Transverse colon (tissue), 4 donors: ENCODE measurements around the gene SOCS3. TPM values are rescaled to one million over a fixed set of nuclear protein-coding genes. Genes with fewer than 3 reads are reported as not detected.

ENCODE experiments used
- DNase-seq: peaks from one replicate; pipeline ENCODE4 v3.0.0-alpha.2; 2019
- H3K27ac ChIP-seq, 4 donors: fragments of 200-600 bp; sonication (generic); 2 replicates each; pipeline ENCODE4 v1.5.1; 2016 to 2018; ENCODE audit warnings: inconsistent platforms in 4 of 4
- H3K27me3 ChIP-seq: fragments of 200-600 bp; sonication (generic); 2 replicates; pipeline ENCODE4 v1.5.1; 2017; ENCODE audit warnings: inconsistent platforms
- H3K36me3 ChIP-seq, 4 donors: fragments of 200-600 bp; sonication (generic); 2 replicates each; pipeline ENCODE4 v1.5.1; 2017 to 2019; ENCODE audit warnings: inconsistent platforms in 4 of 4
- H3K4me1 ChIP-seq, 4 donors: fragments of 200-600 bp; sonication (generic); 2 replicates each; pipeline ENCODE4 v1.5.1; 2017 to 2020; ENCODE audit warnings: inconsistent platforms in 4 of 4
- H3K4me3 ChIP-seq, 4 donors: fragments of 200-600 bp; sonication (generic); 1 replicate in 1 of 4; 2 replicates in 3 of 4; pipeline versions ENCODE4 v1.5.1 to v1.6.1; 2017 to 2019; ENCODE audit warnings: inconsistent platforms in 4 of 4
- H3K9me3 ChIP-seq, 2 donors: fragments of 200-600 bp; sonication (generic); 2 replicates each; pipeline ENCODE4 v1.5.1; 2017 to 2019; ENCODE audit warnings: inconsistent platforms in 2 of 2
- CTCF ChIP-seq, 5 experiments: fragments of 200-600 bp in 3 of 5; fragments of 450-650 bp in 2 of 5; sonication (generic) in 3 of 5; IDR thresholded peaks; 1 replicate in 2 of 5; 2 replicates in 3 of 5; pipeline ENCODE4 v1.5.1; 2016 to 2017; ENCODE audit warnings: antibody characterized with exemption in 5 of 5, inconsistent platforms in 3 of 5, mild to moderate bottlenecking in 2 of 5, moderate library complexity in 1 of 5
- EP300 ChIP-seq: sonication (generic); formaldehyde crosslinking; IDR thresholded peaks from one replicate; pipeline ENCODE4 v1.6.1; 2017; ENCODE audit warnings: antibody characterized with exemption, low read depth
- POLR2A ChIP-seq: fragments of 450-650 bp; IDR thresholded peaks from one replicate; pipeline ENCODE4 v1.6.1; 2016; ENCODE audit warnings: antibody characterized with exemption, mild to moderate bottlenecking, moderate library complexity
- POLR2AphosphoS5 ChIP-seq, 3 donors: sonication (generic); formaldehyde crosslinking; IDR thresholded peaks; one replicate each; pipeline ENCODE4 v1.6.1; 2016; ENCODE audit warnings: antibody characterized with exemption in 3 of 3
- WGBS, 2 donors: methylation state at CpG; one replicate each; pipeline ENCODE4 v1.1.5; 2018; ENCODE audit warnings: low coverage in 1 of 2; 5-methylcytosine and 5-hydroxymethylcytosine counted together
- in situ Hi-C, 4 donors: fragments of 200-750 bp; cut with MboI; loops; one replicate each; pipeline versions ENCODE4 v1.15.0 to v1.15.1; 2017; ENCODE audit warnings: low sequenced_read_pairs in 3 of 4, low pct_ligation_motif_present in 1 of 4, low pct_unique_long_range_greater_than_20kb in 1 of 4
- intact Hi-C: fragments of 100-400 bp; cut with DNase I; formaldehyde crosslinking; loops from one replicate; pipeline ENCODE4 v1.15.1; 2023; ENCODE audit warnings: low total_unique reads
- total RNA-seq, 4 donors: library from RNA; depleted of rRNA; stranded (reverse); fragments of >200 nt; gene quantifications; one replicate each; pipeline ENCODE4 v1.1.0, GENCODE V29; 2016

Gene SOCS3
- total RNA-seq, 4 donors from 2014 or later = 22.3 to 230 (median 37.6) TPM

GRCh38 chr17:78323826-78324390 lies 36.0 kb downstream of the SOCS3 start:
- Histone ChIP-seq H3K36me3 (no peaks in the 10 kb centered on the region), H3K9me3 (no peaks in the 10 kb centered on the region), H3K4me3 (peak overlapping the region in 1 of 4 donors; percentile 6), H3K4me1 (peaks cover 6 to 23% (median 10%) of the 10 kb centered on the region in 4 donors), H3K27ac (peak overlapping the region; percentile 72 to 83 (median 80)), H3K27me3 (no peaks in the 10 kb centered on the region)
- intact Hi-C loops (no loop called here), in situ Hi-C loops (no loop called here)
- no peak for DNase-seq
- 50 to 62% methylated on average over 4 to 7 of the region's 7 CpGs for WGBS, 2 donors
- TF ChIP-seq POLR2AphosphoS5 (IDR thresholded peaks at IDR 0.05) (no peak), CTCF (IDR thresholded peaks at IDR 0.05) (no peak)

- peak; percentile 34 for DNase-seq
- in situ Hi-C loops = no loop called here
These were observed 36.9 kb downstream of the SOCS3 start for GRCh38 chr17:78322858-78323455.

GRCh38 chr17:78322327-78322857 lies 37.5 kb downstream of the SOCS3 start:
- TF ChIP-seq EP300 = no peak
- no peak for TF ChIP-seq CTCF (IDR thresholded peaks at IDR 0.05)
- H3K27me3 ChIP-seq = no peaks in the 10 kb centered on the region
- H3K9me3 ChIP-seq = no peaks in the 10 kb centered on the region
- H3K4me3 ChIP-seq = no peak overlapping the region
- no peak for DNase-seq
- in situ Hi-C loops (no loop called here), intact Hi-C loops (no loop called here)
- H3K4me1 ChIP-seq = peaks cover 6 to 32% (median 18%) of the 10 kb centered on the region in 4 donors
- H3K36me3 ChIP-seq = no peaks in the 10 kb centered on the region
- 82% methylated on average over 8 of the region's 9 CpGs; no CpG with 5 or more reads in 1 of the 2 donors for WGBS, 2 donors
- peak overlapping the region; percentile 72 to 83 (median 80) for H3K27ac ChIP-seq

More at GRCh38 chr17:78322858-78323455, 36.9 kb downstream of the SOCS3 start:
- intact Hi-C loops = no loop called here
- Histone ChIP-seq H3K9me3 (no peaks in the 10 kb centered on the region), H3K27ac (peak overlapping the region; percentile 72 to 83 (median 80)), H3K4me3 (no peak overlapping the region), H3K36me3 (no peaks in the 10 kb centered on the region), H3K27me3 (no peaks in the 10 kb centered on the region), H3K4me1 (peaks cover 6 to 26% (median 12%) of the 10 kb centered on the region in 4 donors)
- TF ChIP-seq POLR2A (no peak), CTCF (IDR thresholded peaks at IDR 0.05) (no peak), POLR2AphosphoS5 (IDR thresholded peaks at IDR 0.05) (no peak), EP300 (no peak)
- 81% methylated on average over 16 of the region's 16 CpGs; no CpG with 5 or more reads in 1 of the 2 donors for WGBS, 2 donors

- Histone ChIP-seq H3K36me3 (no peaks in the 10 kb centered on the region), H3K27ac (no peak overlapping the region), H3K27me3 (no peaks in the 10 kb centered on the region), H3K4me1 (peaks cover 24 to 52% (median 42%) of the 10 kb centered on the region in 4 donors), H3K9me3 (no peaks in the 10 kb centered on the region), H3K4me3 (no peak overlapping the region)
- no peak for TF ChIP-seq CTCF (IDR thresholded peaks at IDR 0.05)
- TF ChIP-seq POLR2AphosphoS5 (IDR thresholded peaks at IDR 0.05) = no peak
- no peak for TF ChIP-seq EP300
- TF ChIP-seq POLR2A = no peak
- intact Hi-C loops (no loop called here), in situ Hi-C loops (no loop called here)
- 96% methylated on average over 6 of the region's 8 CpGs; no CpG with 5 or more reads in 1 of the 2 donors for whole genome bisulfite sequencing, 2 donors
- DNase-seq = no peak
These were observed 41.0 kb downstream of the SOCS3 start for GRCh38 chr17:78318843-78319242.
